Activated CD4-positive, alpha-beta T cell treated with anti-CD3 and anti-CD28 coated beads for 24 hours (primary cell): ENCODE data around the gene ESRRA.
"Not testable (repeated sequence)": the region's sequence is repeated elsewhere in the genome, so short reads cannot be mapped to it uniquely, and the experiment has no call there.

Experiments
- DNase-seq, 2 donors: peaks; one replicate each; pipeline ENCODE4 v3.0.0-alpha.2; 2020; ENCODE audit warnings: low read depth in 2 of 2

ESRRA gene

DNA sequence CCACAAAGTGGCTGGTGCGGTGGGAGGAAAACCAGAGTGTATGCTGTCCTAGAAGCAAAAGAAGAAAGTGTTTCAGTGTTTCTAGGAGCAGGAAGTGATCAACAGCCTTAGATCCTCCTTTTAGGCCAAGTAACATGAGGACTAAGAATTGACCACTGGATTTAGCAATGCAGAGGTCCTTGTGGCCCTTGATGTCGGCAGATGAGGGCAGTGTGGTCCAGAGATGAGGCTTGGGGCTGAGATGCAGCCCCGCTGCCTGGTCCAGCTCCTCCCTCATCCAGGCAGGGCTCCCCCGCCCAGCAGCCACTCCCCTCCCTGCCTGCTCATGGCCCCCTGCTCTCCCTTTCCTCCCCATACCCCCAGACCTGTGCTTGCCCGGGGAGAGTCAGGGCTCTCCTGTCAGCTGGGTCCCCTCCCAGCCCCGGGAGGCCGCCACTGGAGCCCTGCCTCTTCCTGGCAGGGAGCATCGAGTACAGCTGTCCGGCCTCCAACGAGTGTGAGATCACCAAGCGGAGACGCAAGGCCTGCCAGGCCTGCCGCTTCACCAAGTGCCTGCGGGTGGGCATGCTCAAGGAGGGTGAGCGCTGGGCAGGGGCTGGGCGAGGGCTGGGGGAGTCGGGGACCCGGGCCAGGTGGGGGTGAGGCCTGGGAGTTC is 8.3 kb downstream of the ESRRA start:
- DNase-seq: no peak

- no peak for DNase-seq
Observed at GRCh38 chr11:64314146-64314804, 9.0 kb downstream of the ESRRA start.

- DNase-seq: no peak
Observed at GRCh38 chr11:64314805-64315561, 9.7 kb downstream of the ESRRA start.

GRCh38 chr11:64315667-64316526 is 10.6 kb downstream of the ESRRA start:
- DNase-seq: not testable (repeated sequence)

GRCh38 chr11:64316672-64317324 is 11.5 kb downstream of the ESRRA start:
- no peak for DNase-seq

DNA sequence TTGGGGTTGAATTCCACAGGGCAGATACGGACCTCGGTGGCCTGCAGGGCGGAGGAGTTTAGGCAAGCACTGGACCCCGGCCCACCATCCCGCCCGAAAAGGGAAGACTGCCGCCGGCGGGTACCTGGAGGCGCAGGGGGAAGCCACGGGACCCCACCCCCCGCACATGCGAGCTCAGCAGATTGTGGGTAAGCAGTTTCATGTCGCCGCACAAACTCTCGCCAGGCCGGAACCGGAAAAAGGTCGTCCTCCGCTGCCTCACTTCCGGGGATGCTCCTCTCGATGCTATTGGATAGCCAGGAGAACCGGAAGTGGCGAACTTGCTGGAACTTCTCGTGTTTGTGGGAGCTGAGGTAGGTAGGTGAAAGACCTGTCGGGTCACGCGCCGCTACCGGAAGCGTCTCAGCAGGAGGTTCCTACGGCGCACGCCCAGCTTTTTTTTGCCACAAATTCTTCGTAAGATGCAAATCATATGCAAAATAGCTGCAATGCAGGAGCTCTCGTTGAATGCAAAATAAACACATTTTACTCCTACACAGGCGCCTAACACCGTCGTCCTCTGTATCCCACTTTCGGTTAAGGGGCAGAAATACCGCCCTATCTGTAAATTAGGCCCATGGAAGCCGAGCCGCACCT is 12.1 kb downstream of the ESRRA start, which contains the start of gene TRMT112:
TRMT112 (minus strand) TSS at position 235 of the 636 bp plus-strand sequence; CDS start at position 202, 33 bp downstream.
- DNase-seq: peak; percentile 92 to 93

GRCh38 chr11:64317961-64318765 is 12.8 kb downstream of the ESRRA start, which contains the start of gene PRDX5:
PRDX5 (plus strand) TSS chr11:64318121; CDS start chr11:64318216, 95 bp downstream.
- peak; percentile 87 to 92 for DNase-seq

DNA sequence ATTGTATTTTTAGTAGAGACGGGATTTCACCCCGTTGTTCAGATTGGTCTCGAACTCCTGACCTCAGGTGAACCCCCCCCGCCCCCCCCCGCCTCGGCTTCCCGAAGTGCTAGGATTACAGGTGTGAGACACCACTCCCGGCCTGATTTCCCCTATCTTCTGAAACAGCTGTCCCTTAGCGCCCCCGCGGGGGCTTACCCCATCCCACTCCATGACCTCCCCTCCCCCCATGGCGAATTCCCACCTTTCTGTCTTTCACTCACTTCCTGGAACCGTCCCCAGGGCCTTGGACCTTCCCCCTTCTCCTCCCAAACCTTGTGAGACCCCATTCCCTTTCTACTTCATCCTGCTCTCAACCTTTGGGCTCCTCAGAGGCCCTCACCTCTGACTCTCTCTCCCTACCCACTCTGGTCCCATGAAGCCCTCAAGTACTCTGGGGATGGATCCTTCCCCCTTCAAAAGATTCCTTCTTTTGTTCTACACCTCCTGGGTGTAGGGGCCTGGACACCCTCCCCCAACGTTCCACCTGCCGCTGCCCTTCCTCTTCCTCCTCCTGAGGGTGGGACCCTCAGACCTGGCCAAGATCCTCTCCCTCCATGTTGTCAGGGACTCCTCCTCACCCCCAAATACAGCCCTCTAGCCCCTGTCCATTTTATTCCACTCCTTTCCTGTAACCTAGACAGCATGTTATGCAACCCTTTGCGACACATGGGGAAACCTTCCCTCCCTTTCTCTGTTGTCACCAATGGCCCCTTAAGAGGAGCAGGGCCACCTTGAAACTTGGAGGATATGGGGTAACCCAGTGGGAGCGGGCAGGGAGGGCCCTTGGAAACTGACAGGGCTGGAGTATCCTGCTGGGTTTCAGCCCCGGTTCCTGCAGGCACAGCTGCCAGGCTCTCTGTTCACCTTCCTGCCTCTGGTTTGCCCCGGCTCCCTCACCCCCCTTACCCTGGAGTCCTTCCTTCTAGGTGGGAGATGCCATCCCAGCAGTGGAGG is 13.7 kb downstream of the ESRRA start:
- no peak for DNase-seq

GRCh38 chr11:64320556-64320955 is 15.2 kb downstream of the ESRRA start:
- no peak for DNase-seq

- no peak for DNase-seq
Observed at GRCh38 chr11:64321026-64321425, 15.7 kb downstream of the ESRRA start.

DNA sequence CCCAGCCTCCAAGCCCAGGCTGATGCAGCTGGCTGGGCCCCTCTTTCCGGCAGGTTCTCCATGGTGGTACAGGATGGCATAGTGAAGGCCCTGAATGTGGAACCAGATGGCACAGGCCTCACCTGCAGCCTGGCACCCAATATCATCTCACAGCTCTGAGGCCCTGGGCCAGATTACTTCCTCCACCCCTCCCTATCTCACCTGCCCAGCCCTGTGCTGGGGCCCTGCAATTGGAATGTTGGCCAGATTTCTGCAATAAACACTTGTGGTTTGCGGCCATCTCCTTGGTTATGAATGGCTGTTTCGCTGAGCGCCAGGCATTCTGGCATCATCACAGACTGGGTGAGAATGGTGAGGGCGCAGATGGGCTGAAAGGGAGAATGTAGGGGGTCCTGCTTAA is 16.2 kb downstream of the ESRRA start:
- no peak for DNase-seq

DNA sequence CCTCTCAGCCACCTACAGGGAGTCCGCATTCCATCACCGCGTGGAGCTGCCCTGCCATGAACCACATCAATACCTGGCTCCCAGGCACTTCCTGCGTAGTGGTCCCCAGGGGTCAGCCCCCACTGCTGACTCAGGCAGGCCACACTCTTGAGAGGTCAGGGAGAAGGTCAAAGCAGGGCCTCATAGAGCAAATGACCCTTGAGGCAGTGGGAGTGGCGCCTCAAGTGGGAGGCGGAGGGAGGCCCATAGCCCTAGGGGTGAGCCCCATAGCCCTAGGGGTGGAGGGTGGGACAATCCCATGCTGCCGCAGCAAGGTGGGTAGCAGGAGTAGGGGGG is 17.6 kb downstream of the ESRRA start:
- DNase-seq: no peak

DNA sequence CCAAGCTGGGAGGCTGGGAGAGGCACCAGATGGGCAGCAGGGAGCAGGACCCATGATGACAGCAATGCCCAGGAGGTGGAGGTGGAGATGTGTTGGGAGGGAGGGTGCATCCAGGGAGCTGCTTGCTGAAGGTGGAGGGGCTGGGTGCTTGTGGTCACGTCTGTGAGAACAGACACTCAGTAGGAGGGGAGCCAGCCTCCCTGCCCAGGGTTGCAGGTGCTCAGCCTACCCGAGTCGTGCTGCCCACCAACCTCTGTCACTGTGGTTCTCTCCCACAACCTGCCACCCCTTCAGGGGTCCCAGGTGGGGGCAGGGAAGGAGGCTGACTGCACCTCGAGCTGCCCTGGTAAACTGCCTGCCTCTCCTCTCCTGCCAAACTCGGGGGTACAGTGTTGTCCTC is 18.0 kb downstream of the ESRRA start:
- no peak for DNase-seq

GRCh38 chr11:64323984-64324383 is 18.7 kb downstream of the ESRRA start:
- not testable (repeated sequence) for DNase-seq

- DNase-seq: no peak
Observed at GRCh38 chr11:64324692-64325469, 19.6 kb downstream of the ESRRA start.

DNA sequence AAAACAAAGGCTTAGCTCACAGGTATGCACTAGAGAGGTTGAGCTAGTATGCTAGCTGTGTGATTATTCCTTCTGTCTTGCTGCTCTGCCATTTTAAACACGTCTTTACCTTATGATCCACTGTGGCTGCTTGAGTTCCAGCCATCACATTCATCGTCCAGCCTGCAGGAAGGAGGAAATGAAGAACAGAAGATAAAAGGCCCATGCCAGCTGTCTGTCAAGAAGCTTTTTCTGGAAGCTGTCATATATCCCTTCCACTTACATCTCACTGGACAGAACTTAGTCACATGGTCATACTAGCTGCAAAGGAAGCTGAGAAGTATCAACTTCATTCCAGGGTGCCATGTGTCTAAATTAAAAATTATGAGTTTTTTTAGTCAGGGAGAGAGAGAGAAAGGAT is 22.1 kb downstream of the ESRRA start:
- no peak for DNase-seq

- DNase-seq: no peak
Observed at GRCh38 chr11:64327993-64328392, 22.7 kb downstream of the ESRRA start.

DNA sequence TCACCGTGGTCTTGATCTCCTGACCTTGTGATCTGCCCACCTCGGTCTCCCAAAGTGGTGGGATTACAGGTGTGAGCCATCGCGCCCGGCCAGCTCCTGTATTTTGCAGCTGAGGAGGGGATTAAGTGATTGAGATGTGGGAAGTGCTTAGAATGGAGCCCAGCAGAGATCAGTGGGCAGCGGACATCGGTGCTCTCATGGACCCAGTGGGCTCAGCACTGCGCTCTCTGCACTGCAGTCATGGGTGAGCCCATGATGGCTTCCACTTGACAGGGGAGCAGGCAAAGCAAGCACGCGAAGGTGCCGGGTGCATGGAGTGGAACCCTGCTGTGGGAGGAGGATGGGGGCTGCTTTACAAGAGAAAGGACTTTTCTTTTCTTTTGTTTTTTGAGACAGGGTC is 25.6 kb downstream of the ESRRA start:
- no peak for DNase-seq
